Ascending aorta (tissue), 2 donors: Measurements from ENCODE around the gene ATP9A. TPM values are rescaled to one million over a fixed set of nuclear protein-coding genes. Genes with fewer than 3 reads are reported as not detected.

Source experiments
- DNase-seq, 2 donors: peaks; one replicate each; pipeline ENCODE4 v3.0.0-alpha.2; 2019; ENCODE audit warnings: low spot score in 2 of 2
- H3K27ac ChIP-seq, 2 donors: fragments of 200-600 bp; sonication (generic); one replicate each; pipeline ENCODE4 v1.5.1; 2016 to 2017; ENCODE audit warnings: mild to moderate bottlenecking in 1 of 2
- H3K27me3 ChIP-seq: fragments of 200-600 bp; sonication (generic); one replicate; pipeline ENCODE4 v1.5.1; 2017
- H3K36me3 ChIP-seq, 2 donors: fragments of 200-600 bp; sonication (generic); one replicate each; pipeline ENCODE4 v1.5.1; 2016
- H3K4me1 ChIP-seq, 2 donors: fragments of 200-600 bp; sonication (generic); one replicate each; pipeline ENCODE4 v1.5.1; 2016 to 2017; ENCODE audit warnings: mild to moderate bottlenecking in 1 of 2
- H3K4me3 ChIP-seq, 2 donors: fragments of 200-600 bp; sonication (generic); one replicate each; pipeline ENCODE4 v1.5.1; 2016 to 2017; ENCODE audit warnings: mild to moderate bottlenecking in 1 of 2
- H3K9me3 ChIP-seq, 2 donors: fragments of 200-600 bp; sonication (generic); one replicate each; pipeline ENCODE4 v1.5.1; 2016
- intact Hi-C: fragments of 100-400 bp; cut with DNase I; formaldehyde crosslinking; loops from one replicate; pipeline ENCODE4 v1.15.1; 2023
- total RNA-seq: library from RNA; depleted of rRNA; stranded (reverse); fragments of >200 nt; gene quantifications from one replicate; pipeline ENCODE4 v1.1.0, GENCODE V29; 2016
- TF ChIP-seq, protein P1 (sequence below), 3 experiments: fragments of 200-600 bp in 2 of 3; fragments of 450-650 bp in 1 of 3; sonication (generic) in 2 of 3; IDR thresholded peaks; one replicate each; pipeline ENCODE4 v1.5.1; 2016 to 2019; ENCODE audit warnings: antibody characterized with exemption in 3 of 3, mild to moderate bottlenecking in 1 of 3, moderate library complexity in 1 of 3

ATP9A gene
- total RNA-seq, 1 donor from 2014 or later, result 14.5 TPM

DNA sequence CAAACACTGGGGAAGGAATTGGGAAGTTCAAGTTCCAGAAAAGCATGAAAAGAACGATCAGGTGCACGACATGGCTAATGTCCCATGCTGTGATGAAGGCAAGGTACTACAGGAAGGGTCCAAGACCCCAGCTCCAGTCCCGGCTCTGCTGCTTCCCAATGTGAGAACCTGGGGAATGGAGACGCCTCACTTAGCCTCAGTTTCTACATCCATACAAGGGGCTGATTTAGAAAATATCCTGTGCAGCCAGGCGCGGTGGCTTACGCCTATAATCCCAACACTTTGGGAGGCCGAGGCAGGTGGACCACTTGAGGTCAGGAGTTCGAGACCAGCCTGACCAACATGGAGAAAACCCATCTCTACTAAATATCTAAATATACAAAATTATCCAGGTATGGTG, 144.9 kb downstream of the ATP9A start:
- H3K9me3 ChIP-seq, result no peaks in the 10 kb centered on the region
- H3K36me3 ChIP-seq, result peaks cover 16 to 35% of the 10 kb centered on the region in 2 donors
- no peaks in the 10 kb centered on the region for H3K4me1 ChIP-seq
- no peak overlapping the region for H3K27ac ChIP-seq
- TF ChIP-seq, protein P1, sequence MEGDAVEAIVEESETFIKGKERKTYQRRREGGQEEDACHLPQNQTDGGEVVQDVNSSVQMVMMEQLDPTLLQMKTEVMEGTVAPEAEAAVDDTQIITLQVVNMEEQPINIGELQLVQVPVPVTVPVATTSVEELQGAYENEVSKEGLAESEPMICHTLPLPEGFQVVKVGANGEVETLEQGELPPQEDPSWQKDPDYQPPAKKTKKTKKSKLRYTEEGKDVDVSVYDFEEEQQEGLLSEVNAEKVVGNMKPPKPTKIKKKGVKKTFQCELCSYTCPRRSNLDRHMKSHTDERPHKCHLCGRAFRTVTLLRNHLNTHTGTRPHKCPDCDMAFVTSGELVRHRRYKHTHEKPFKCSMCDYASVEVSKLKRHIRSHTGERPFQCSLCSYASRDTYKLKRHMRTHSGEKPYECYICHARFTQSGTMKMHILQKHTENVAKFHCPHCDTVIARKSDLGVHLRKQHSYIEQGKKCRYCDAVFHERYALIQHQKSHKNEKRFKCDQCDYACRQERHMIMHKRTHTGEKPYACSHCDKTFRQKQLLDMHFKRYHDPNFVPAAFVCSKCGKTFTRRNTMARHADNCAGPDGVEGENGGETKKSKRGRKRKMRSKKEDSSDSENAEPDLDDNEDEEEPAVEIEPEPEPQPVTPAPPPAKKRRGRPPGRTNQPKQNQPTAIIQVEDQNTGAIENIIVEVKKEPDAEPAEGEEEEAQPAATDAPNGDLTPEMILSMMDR (IDR thresholded peaks at IDR 0.05), result no peak
- DNase-seq, result no peak
- no peaks in the 10 kb centered on the region for H3K27me3 ChIP-seq
- no peak overlapping the region for H3K4me3 ChIP-seq
- intact Hi-C loops, result no loop called here

DNA sequence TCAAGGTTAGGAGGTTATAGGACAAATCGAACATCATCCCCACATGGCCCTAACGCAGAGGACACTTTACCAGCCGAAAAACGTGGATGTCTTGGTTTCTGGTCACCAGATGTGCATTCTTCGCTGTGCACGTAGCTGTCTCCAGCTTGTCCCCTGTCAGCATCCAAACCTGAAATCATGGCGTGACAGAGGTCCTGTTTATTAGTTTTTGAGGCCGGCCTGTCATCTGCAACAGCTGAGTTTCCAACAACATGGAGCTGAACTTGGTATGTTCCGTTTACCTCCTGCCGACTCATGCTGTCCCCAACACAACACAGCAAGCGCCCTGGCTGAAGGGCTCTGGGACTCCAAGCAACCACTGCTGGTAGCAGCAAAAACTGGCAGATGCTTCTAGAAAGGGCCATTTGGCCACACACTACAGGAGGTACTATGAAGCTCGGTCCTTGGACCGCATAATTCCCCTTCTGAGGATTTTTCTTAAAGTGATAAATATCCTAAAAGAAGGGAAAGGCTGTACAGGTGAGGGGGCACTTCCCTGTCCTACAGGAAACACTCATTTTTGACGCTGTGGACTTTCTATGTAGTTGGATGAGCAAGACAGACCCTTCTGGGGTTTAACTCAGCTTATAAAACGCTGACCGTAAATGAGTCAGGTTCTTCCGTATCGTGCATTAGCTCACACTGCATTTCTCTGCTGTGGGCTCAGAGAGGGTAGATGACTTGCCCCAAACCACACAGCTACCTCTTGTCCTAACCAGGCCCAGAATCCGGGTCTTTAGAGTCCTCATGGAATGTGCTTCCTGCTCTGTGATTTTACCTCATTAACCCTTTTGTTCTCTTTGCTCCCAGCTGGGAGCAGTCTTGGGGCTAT, 146.0 kb downstream of the ATP9A start:
- Histone ChIP-seq H3K36me3 (peaks cover 22 to 45% of the 10 kb centered on the region in 2 donors), H3K4me3 (no peak overlapping the region), H3K27ac (no peak overlapping the region), H3K27me3 (no peaks in the 10 kb centered on the region), H3K4me1 (no peaks in the 10 kb centered on the region), H3K9me3 (no peaks in the 10 kb centered on the region)
- intact Hi-C loops, result no loop called here
- TF ChIP-seq, protein P1 (IDR thresholded peaks at IDR 0.05), result no peak
- DNase-seq, result no peak

DNA sequence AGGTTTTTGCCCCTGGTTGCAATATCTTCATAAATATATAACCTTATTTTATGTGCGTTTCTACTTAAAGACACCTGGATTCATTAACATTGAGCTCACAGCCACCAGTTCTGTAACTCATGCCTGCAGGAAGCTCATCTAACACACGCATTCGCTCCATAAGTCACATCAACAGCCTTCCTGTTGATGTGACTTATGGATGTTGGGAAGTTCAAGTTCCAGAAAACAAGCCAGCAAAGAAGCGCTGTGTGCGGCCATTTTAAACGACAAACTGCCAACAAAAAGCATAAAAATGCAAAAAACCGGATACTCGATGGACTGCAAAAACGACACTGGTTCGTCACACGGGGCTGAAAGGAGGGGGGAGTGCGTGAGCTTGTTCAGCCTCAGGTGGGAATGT, 147.8 kb downstream of the ATP9A start:
- Histone ChIP-seq H3K9me3 (no peaks in the 10 kb centered on the region), H3K27me3 (no peaks in the 10 kb centered on the region), H3K27ac (no peak overlapping the region), H3K4me1 (no peaks in the 10 kb centered on the region), H3K4me3 (no peak overlapping the region), H3K36me3 (peaks cover 32 to 54% of the 10 kb centered on the region in 2 donors)
- intact Hi-C loops, result no loop called here
- DNase-seq, result no peak
- TF ChIP-seq, protein P1 (IDR thresholded peaks at IDR 0.05), result no peak

DNA sequence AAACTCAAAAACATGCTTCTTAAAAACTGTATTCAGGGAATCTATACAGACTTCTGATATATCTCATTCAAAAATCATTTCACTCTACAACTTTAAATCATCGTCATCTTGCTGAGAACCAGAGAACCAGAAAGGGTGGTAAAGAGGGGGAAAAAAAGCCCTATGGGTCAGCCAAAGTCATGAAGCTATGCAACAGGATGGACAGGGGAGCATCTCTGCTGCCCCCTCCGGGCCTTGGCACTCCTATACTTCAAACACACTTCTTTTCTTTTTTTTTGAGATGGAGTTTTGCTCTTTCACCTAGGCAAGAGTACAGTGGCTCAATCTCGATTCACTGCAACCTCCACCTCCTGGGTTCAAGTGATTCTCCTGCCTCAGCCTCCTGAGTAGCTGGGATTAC, 152.1 kb downstream of the ATP9A start:
- Histone ChIP-seq H3K27ac (no peak overlapping the region), H3K36me3 (peaks cover 43 to 58% of the 10 kb centered on the region in 2 donors), H3K4me1 (no peaks in the 10 kb centered on the region), H3K9me3 (no peaks in the 10 kb centered on the region), H3K4me3 (no peak overlapping the region), H3K27me3 (no peaks in the 10 kb centered on the region)
- DNase-seq, result no peak
- TF ChIP-seq, protein P1 (IDR thresholded peaks at IDR 0.05), result no peak
- intact Hi-C loops, result no loop called here

DNA sequence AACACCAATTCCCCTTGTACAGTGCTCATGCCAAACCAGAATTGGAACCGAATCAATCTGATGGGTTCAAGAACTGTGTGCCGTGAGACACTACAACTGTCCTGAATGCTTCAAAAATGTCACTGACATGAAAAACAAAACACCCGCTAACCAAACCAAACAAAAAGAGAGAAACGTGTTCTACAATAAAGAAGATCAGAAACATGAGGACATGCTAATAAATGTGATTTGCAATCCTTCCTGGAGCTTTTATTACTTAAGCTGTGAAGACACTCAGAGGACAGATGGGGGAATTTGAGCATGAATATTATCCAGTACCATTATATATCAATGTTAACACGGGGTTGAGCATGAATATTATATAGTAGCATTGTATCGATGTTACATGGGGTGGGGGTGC, 153.5 kb downstream of the ATP9A start:
- H3K4me1 ChIP-seq, result no peaks in the 10 kb centered on the region
- no peak for DNase-seq
- no peak overlapping the region for H3K4me3 ChIP-seq
- no peak overlapping the region for H3K27ac ChIP-seq
- H3K9me3 ChIP-seq, result no peaks in the 10 kb centered on the region
- intact Hi-C loops, result no loop called here
- H3K27me3 ChIP-seq, result no peaks in the 10 kb centered on the region
- H3K36me3 ChIP-seq, result peaks cover 47 to 68% of the 10 kb centered on the region in 2 donors
- TF ChIP-seq, protein P1 (IDR thresholded peaks at IDR 0.05), result no peak
